IMR-90 (cell line): ENCODE measurements around the gene PSME3. TPM values are rescaled to one million over a fixed set of nuclear protein-coding genes. Genes with fewer than 3 reads are reported as not detected.

Experiments
- ATAC-seq: fragments of 200-7000 bp; cut with Tn5 transposase; 2 replicates; pipeline ENCODE4 v1.9.1; 2020; ENCODE audit warnings: low read depth, mild to moderate bottlenecking, moderate library complexity
- BruUV-seq: library from RNA; stranded (reverse); fragments of 400-500 nt; replicated peaks from 2 replicates; lab custom pipeline; 2021; lab: Mats Ljungman, UMichigan
- CTCF ChIA-PET: fragments of 300-600 bp; formaldehyde crosslinking; extraction: SDS; loops from one replicate; lab custom pipeline; 2021; ENCODE audit warnings: antibody characterized with exemption; lab: Yijun Ruan, JAX
- POLR2A ChIA-PET: fragments of 300-600 bp; sonication (Branson Sonifier 250); formaldehyde crosslinking; loops from one replicate; lab custom pipeline; 2022; ENCODE audit warnings: antibody characterized with exemption; ENCODE audit not compliant: unreplicated experiment; lab: Charles Lee
- DNase-seq: peaks from one replicate; pipeline ENCODE4 v3.0.0; 2013
- H2AFZ ChIP-seq: replicated peaks from 2 replicates; pipeline ENCODE3; 2013; ENCODE audit warnings: low read length, mild to moderate bottlenecking; ENCODE audit not compliant: poor library complexity
- H2AK5ac ChIP-seq: 2 replicates; pipeline ENCODE4 v1.6.1; 2013; ENCODE audit warnings: low read depth, low read length, inconsistent platforms
- H2AK9ac ChIP-seq: replicated peaks from 2 replicates; pipeline ENCODE3; 2013; ENCODE audit warnings: mild to moderate bottlenecking, low read depth, low read length, moderate library complexity; ENCODE audit not compliant: poor library complexity
- H2BK120ac ChIP-seq: 2 replicates; pipeline ENCODE4 v1.6.1; 2013; ENCODE audit warnings: low read depth, low read length, inconsistent platforms
- H2BK15ac ChIP-seq: 3 replicates; pipeline ENCODE4 v1.6.1; 2013; ENCODE audit warnings: low read depth, low read length, inconsistent platforms
- H2BK20ac ChIP-seq: 2 replicates; pipeline ENCODE4 v1.6.1; 2013; ENCODE audit warnings: low read depth, mild to moderate bottlenecking, inconsistent platforms, low read length, moderate library complexity
- H2BK5ac ChIP-seq: 2 replicates; pipeline ENCODE4 v1.6.1; 2013; ENCODE audit warnings: mild to moderate bottlenecking, low read depth, low read length, inconsistent platforms; ENCODE audit not compliant: poor library complexity, severe bottlenecking
- H3K14ac ChIP-seq: replicated peaks from 2 replicates; pipeline ENCODE4 v1.6.1; 2013; ENCODE audit warnings: low read depth, low read length, inconsistent platforms
- H3K18ac ChIP-seq: 2 replicates; pipeline ENCODE4 v1.6.1; 2013; ENCODE audit warnings: low read depth, low read length, control low read depth
- H3K23ac ChIP-seq: 2 replicates; pipeline ENCODE4 v1.6.1; 2013; ENCODE audit warnings: low read depth, low read length, inconsistent platforms
- H3K27ac ChIP-seq: 2 replicates; pipeline ENCODE4 v1.5.1; 2013; ENCODE audit warnings: mild to moderate bottlenecking, control low read depth, low read length; ENCODE audit not compliant: insufficient read depth
- H3K27me3 ChIP-seq: 2 replicates; pipeline ENCODE4 v1.6.1; 2013; ENCODE audit warnings: low read length; ENCODE audit not compliant: control insufficient read depth, insufficient read depth
- H3K36me3 ChIP-seq: 2 replicates; pipeline ENCODE4 v1.6.1; 2013; ENCODE audit warnings: low read length, mixed read lengths; ENCODE audit not compliant: control insufficient read depth, insufficient read depth
- H3K4ac ChIP-seq: 2 replicates; pipeline ENCODE4 v1.6.1; 2013; ENCODE audit warnings: low read depth, low read length, inconsistent platforms
- H3K4me1 ChIP-seq: 2 replicates; pipeline ENCODE4 v1.6.1; 2013; ENCODE audit warnings: low read length, mixed read lengths; ENCODE audit not compliant: control insufficient read depth, insufficient read depth
- H3K4me2 ChIP-seq: 2 replicates; pipeline ENCODE4 v1.6.1; 2013; ENCODE audit warnings: low read depth, mild to moderate bottlenecking, control low read depth, low read length, moderate library complexity
- H3K4me3 ChIP-seq: 2 replicates; pipeline ENCODE4 v1.5.1; 2013; ENCODE audit warnings: low read depth, mild to moderate bottlenecking, control low read depth, low read length, moderate library complexity; ENCODE audit not compliant: insufficient read depth
- H3K56ac ChIP-seq: 2 replicates; pipeline ENCODE4 v1.6.1; 2013; ENCODE audit warnings: low read length, inconsistent platforms; ENCODE audit not compliant: insufficient read depth; ENCODE audit errors: extremely low read depth
- H3K79me1 ChIP-seq, 2 experiments: 2 replicates each; pipeline ENCODE4 v1.6.1; 2013; ENCODE audit warnings: low read length in 2 of 2, inconsistent platforms in 1 of 2, low read depth in 1 of 2
- H3K9ac ChIP-seq: 2 replicates; pipeline ENCODE4 v1.6.1; 2013; ENCODE audit warnings: low read depth, low read length, control low read depth
- H3K9me1 ChIP-seq: 2 replicates; pipeline ENCODE4 v1.6.1; 2013; ENCODE audit warnings: low read length, inconsistent platforms; ENCODE audit not compliant: insufficient read depth
- H3K9me3 ChIP-seq: 2 replicates; pipeline ENCODE4 v1.6.1; 2013; ENCODE audit warnings: low read length; ENCODE audit not compliant: control insufficient read depth, insufficient read depth
- H4K20me1 ChIP-seq: 2 replicates; pipeline ENCODE4 v1.6.1; 2013; ENCODE audit warnings: low read length, inconsistent platforms; ENCODE audit not compliant: insufficient read depth
- H4K5ac ChIP-seq: 2 replicates; pipeline ENCODE4 v1.6.1; 2013; ENCODE audit warnings: mild to moderate bottlenecking, low read depth, low read length, control low read depth
- H4K8ac ChIP-seq, 2 experiments: 2 replicates each; pipeline ENCODE4 v1.6.1; 2013; ENCODE audit warnings: low read depth in 2 of 2, low read length in 2 of 2, control low read depth in 1 of 2, inconsistent platforms in 1 of 2
- H4K91ac ChIP-seq: 2 replicates; pipeline ENCODE4 v1.6.1; 2013; ENCODE audit warnings: low read depth, low read length, inconsistent platforms; ENCODE audit not compliant: insufficient read depth
- CTCF ChIP-seq: conservative IDR thresholded peaks from 2 replicates; pipeline ENCODE4 v1.5.1; 2012; ENCODE audit warnings: mild to moderate bottlenecking, low read depth, low read length, improper control_type of control experiment
- ELK1 ChIP-seq: fragments of 150-350 bp; IDR thresholded peaks from 2 replicates; pipeline ENCODE4 v1.6.1; 2016; ENCODE audit warnings: low read depth, mild to moderate bottlenecking, low read length, moderate library complexity, borderline replicate concordance
- MAFK ChIP-seq: IDR thresholded peaks from 2 replicates; pipeline ENCODE4 v1.6.1; 2012; ENCODE audit warnings: low read depth, low read length, improper control_type of control experiment
- POLR2A ChIP-seq: IDR thresholded peaks from 2 replicates; pipeline ENCODE4 v1.6.1; 2012; ENCODE audit warnings: mild to moderate bottlenecking, low read depth, low read length
- RAD21 ChIP-seq: IDR thresholded peaks from 2 replicates; pipeline ENCODE4 v1.6.1; 2012; ENCODE audit warnings: low read length, improper control_type of control experiment
- SMC3 ChIP-seq: fragments of 150-350 bp; IDR thresholded peaks from 2 replicates; pipeline ENCODE4 v1.6.1; 2016; ENCODE audit warnings: low read depth, mild to moderate bottlenecking, antibody characterized with exemption, low read length, moderate library complexity
- WGBS, 2 experiments: methylation state at CpG; one replicate each; pipeline versions ENCODE4 v1.1.5 to v1.1.7; 2013; ENCODE audit warnings: missing lambda C conversion rate in 2 of 2; ENCODE audit not compliant: insufficient read length in 1 of 2; ENCODE audit errors: extremely low coverage in 2 of 2; 5-methylcytosine and 5-hydroxymethylcytosine counted together
- dilution Hi-C: fragments of 300-500 bp; cut with HindIII; formaldehyde crosslinking; loops from one replicate; pipeline ENCODE4 v1.14.3; 2018; ENCODE audit warnings: low sequenced_read_pairs; ENCODE audit not compliant: unreplicated experiment
- in situ Hi-C: fragments of 300-500 bp; cut with MboI; formaldehyde crosslinking; loops from 3 replicates; pipeline ENCODE4 v1.14.3; 2019; ENCODE audit warnings: low sequenced_read_pairs, inconsistent platforms, mixed read lengths
- intact Hi-C: fragments of 100-400 bp; cut with micrococcal nuclease; formaldehyde crosslinking; loops from 2 replicates; pipeline ENCODE4 v1.10.0; 2022
- polyA plus RNA-seq, 3 experiments: library from polyadenylated mRNA; depleted of rRNA; stranded (reverse); fragments of >200 nt; gene quantifications; 2 replicates each; pipeline ENCODE4 v1.2.3, GENCODE V29; 2012; ENCODE audit warnings: low replicate concordance in 1 of 3
- total RNA-seq: library from RNA; depleted of rRNA; stranded (reverse); fragments of >200 nt; gene quantifications from 2 replicates; pipeline ENCODE4 v1.2.3, GENCODE V29; 2012

PSME3 gene
- total and polyA plus RNA-seq, 2 of the 4 experiments (the other 2 are of a cell fraction): 72.4 to 100 TPM

- Histone ChIP-seq H3K23ac (no peak overlapping the region), H3K36me3 (peaks cover 49% of the 10 kb centered on the region), H4K20me1 (peaks cover 19% of the 10 kb centered on the region)
Measured at GRCh38 chr17:42843358-42843934, 10.2 kb downstream of the PSME3 start.

More at GRCh38 chr17:42843358-42843934, 10.2 kb downstream of the PSME3 start:
- TF ChIP-seq SMC3 (peak; percentile 96), ELK1 (no peak), CTCF (peak; percentile 98), MAFK (no peak), POLR2A (peak; percentile 53; the same call in 1 of the 2 replicates), RAD21 (peak; percentile 97)
- ATAC-seq (peak; percentile 85), DNase-seq (peak; percentile 74)
- H2BK5ac ChIP-seq: no peak overlapping the region
- H4K5ac ChIP-seq: no peak overlapping the region
- no peaks in the 10 kb centered on the region for H3K9me3 ChIP-seq
- H2AFZ ChIP-seq: no peak overlapping the region
- H2BK20ac ChIP-seq: no peak overlapping the region
- H3K4me1 ChIP-seq: no peaks in the 10 kb centered on the region
- peaks cover 11 to 19% of the 10 kb centered on the region in 2 experiments for H3K79me1 ChIP-seq
- no peak overlapping the region for H3K4ac ChIP-seq
- no peaks in the 10 kb centered on the region for H3K27me3 ChIP-seq
- no peak overlapping the region for H2BK15ac ChIP-seq
- H2BK120ac ChIP-seq: no peak overlapping the region
- BruUV-seq: no TSS peak
- H2AK5ac ChIP-seq: no peak overlapping the region
- no CpG with 5 or more reads among the region's 6 CpGs for WGBS, 2 experiments
- ChIA-PET CTCF (interaction anchor here (0.6 to 1.9 kb wide), 9 partner anchors 20 to 155 kb away, joined by 3 to 8 read pairs (median 4); partner anchors contain the start of genes BECN1 and RPL27), POLR2A (no interaction called here)
- H3K27ac ChIP-seq: no peak overlapping the region
- in situ Hi-C loops (loop anchor here (5.0 kb wide), 1 partner anchor 94 kb away; no protein-coding TSS in a partner anchor), intact Hi-C loops (loop anchor here (1.0 to 5.0 kb wide), 4 partner anchors 86 to 279 kb away; partner anchors contain the start of gene RPL27), dilution Hi-C loops (no loop called here)
- H3K4me3 ChIP-seq: no peak overlapping the region
- no peak overlapping the region for H4K91ac ChIP-seq
- no peak overlapping the region for H3K9ac ChIP-seq
- no peak overlapping the region for H3K18ac ChIP-seq
- H2AK9ac ChIP-seq: no peak overlapping the region
- H3K56ac ChIP-seq: no peak overlapping the region
- H3K4me2 ChIP-seq: no peak overlapping the region
- peaks cover 3% of the 10 kb centered on the region; the same call in 1 of the 2 replicates for H3K9me1 ChIP-seq
- H3K14ac ChIP-seq: no peak overlapping the region
- H4K8ac ChIP-seq: no peak overlapping the region
